WTC11 (cell line): ENCODE measurements around the gene AGAP6. TPM values are rescaled to one million over a fixed set of nuclear protein-coding genes. Genes with fewer than 3 reads are reported as not detected.
"Not testable (repeated sequence)": the region's sequence is repeated elsewhere in the genome, so short reads cannot be mapped to it uniquely, and the experiment has no call there.

Experiments
- ATAC-seq: fragments of 200-7000 bp; cut with Tn5 transposase; 2 replicates; pipeline ENCODE4 v1.10.0; 2021; ENCODE audit warnings: mild to moderate bottlenecking, moderate library complexity
- CTCF ChIA-PET: fragments of 300-600 bp; sonication (Branson Sonifier 250); formaldehyde crosslinking; loops from one replicate; lab custom pipeline; 2021; ENCODE audit warnings: antibody characterized with exemption; lab: Charles Lee
- POLR2A ChIA-PET: fragments of 350-600 bp; sonication (Branson Sonifier 250); formaldehyde crosslinking; loops from one replicate; lab custom pipeline; 2021; ENCODE audit warnings: antibody characterized with exemption; lab: Charles Lee
- DNase-seq: peaks from one replicate; pipeline ENCODE4 v3.0.0; 2021; ENCODE audit warnings: low spot score
- H3K27ac Mint-ChIP-seq: 2 replicates; pipeline ENCODE4 v1.8.0; 2021; ENCODE audit warnings: mixed read lengths
- H3K27me3 Mint-ChIP-seq: 2 replicates; pipeline ENCODE4 v1.8.0; 2021; ENCODE audit warnings: low read depth, mild to moderate bottlenecking, moderate library complexity, mixed read lengths
- H3K36me3 Mint-ChIP-seq: 2 replicates; pipeline ENCODE4 v1.8.0; 2021; ENCODE audit warnings: mixed read lengths
- H3K4me1 Mint-ChIP-seq: 2 replicates; pipeline ENCODE4 v1.8.0; 2022; ENCODE audit warnings: mixed read lengths
- H3K4me3 Mint-ChIP-seq: 2 replicates; pipeline ENCODE4 v1.8.0; 2021; ENCODE audit warnings: mild to moderate bottlenecking, moderate library complexity, mixed read lengths
- H3K9me3 Mint-ChIP-seq: 2 replicates; pipeline ENCODE4 v1.8.0; 2021; ENCODE audit warnings: mixed read lengths
- ARID4B ChIP-seq: sonication (generic); formaldehyde crosslinking; IDR thresholded peaks from 2 replicates; pipeline ENCODE4 v1.8.0; 2023; ENCODE audit warnings: missing genetic modification reagents, mild to moderate bottlenecking, borderline replicate concordance
- CDX4 ChIP-seq: fragments of 250-450 bp; sonication (Bioruptor Pico); IDR thresholded peaks from 2 replicates; pipeline ENCODE4 v1.9.0; 2021; ENCODE audit warnings: moderate library complexity, mild to moderate bottlenecking, inconsistent platforms, borderline replicate concordance
- CTCF ChIP-seq: fragments of 200-600 bp; IDR thresholded peaks from 2 replicates; pipeline ENCODE4 v1.8.0; 2022; ENCODE audit warnings: antibody characterized with exemption
- JUN ChIP-seq: sonication (generic); formaldehyde crosslinking; IDR thresholded peaks from 2 replicates; pipeline ENCODE4 v1.8.0; 2023; ENCODE audit warnings: mild to moderate bottlenecking, missing genetic modification reagents
- MAX ChIP-seq: sonication (generic); formaldehyde crosslinking; IDR thresholded peaks from 2 replicates; pipeline ENCODE4 v1.8.0; 2022; ENCODE audit warnings: mild to moderate bottlenecking, missing genetic modification reagents
- MYBL2 ChIP-seq: sonication (generic); formaldehyde crosslinking; IDR thresholded peaks from 2 replicates; pipeline ENCODE4 v1.8.1; 2023; ENCODE audit warnings: mild to moderate bottlenecking, moderate library complexity, missing genetic modification reagents
- NFATC4 ChIP-seq: fragments of 250-450 bp; sonication (Bioruptor Pico); IDR thresholded peaks from 2 replicates; pipeline ENCODE4 v1.9.0; 2021; ENCODE audit warnings: mild to moderate bottlenecking
- NFE2L1 ChIP-seq: sonication (generic); formaldehyde crosslinking; IDR thresholded peaks from 2 replicates; pipeline ENCODE4 v1.8.1; 2023; ENCODE audit warnings: missing genetic modification reagents
- NR2C2 ChIP-seq: sonication (generic); formaldehyde crosslinking; IDR thresholded peaks from 2 replicates; pipeline ENCODE4 v1.8.0; 2022; ENCODE audit warnings: mild to moderate bottlenecking, missing genetic modification reagents
- OVOL2 ChIP-seq: fragments of 250-450 bp; sonication (Bioruptor Pico); IDR thresholded peaks from 2 replicates; pipeline ENCODE4 v1.9.0; 2021; ENCODE audit warnings: mild to moderate bottlenecking, borderline replicate concordance
- SMAD3 ChIP-seq: sonication (generic); formaldehyde crosslinking; IDR thresholded peaks from 2 replicates; pipeline ENCODE4 v1.8.0; 2022; ENCODE audit warnings: missing genetic modification reagents, mild to moderate bottlenecking, borderline replicate concordance
- SOX15 ChIP-seq: fragments of 250-450 bp; sonication (Bioruptor Pico); IDR thresholded peaks from 2 replicates; pipeline ENCODE4 v1.9.0; 2021; ENCODE audit warnings: mild to moderate bottlenecking
- ZMAT4 ChIP-seq: fragments of 250-450 bp; sonication (Bioruptor Pico); IDR thresholded peaks from 2 replicates; pipeline ENCODE4 v1.9.0; 2021; ENCODE audit warnings: mild to moderate bottlenecking
- ZNF281 ChIP-seq: sonication (generic); formaldehyde crosslinking; IDR thresholded peaks from 2 replicates; pipeline ENCODE4 v1.8.0; 2023; ENCODE audit warnings: mild to moderate bottlenecking, missing genetic modification reagents
- ZNF317 ChIP-seq: sonication (generic); formaldehyde crosslinking; IDR thresholded peaks from 2 replicates; pipeline ENCODE4 v1.8.1; 2023; ENCODE audit warnings: low read depth, mild to moderate bottlenecking, moderate library complexity, missing genetic modification reagents, borderline replicate concordance
- ZNF396 ChIP-seq: fragments of 250-450 bp; sonication (Bioruptor Pico); IDR thresholded peaks from 2 replicates; pipeline ENCODE4 v1.8.0; 2021; ENCODE audit warnings: mild to moderate bottlenecking, moderate library complexity, borderline replicate concordance
- ZNF416 ChIP-seq: fragments of 250-450 bp; sonication (Bioruptor Pico); IDR thresholded peaks from 2 replicates; pipeline ENCODE4 v1.9.0; 2021; ENCODE audit warnings: mild to moderate bottlenecking, inconsistent platforms
- total RNA-seq: library from RNA; stranded (reverse); gene quantifications from 3 replicates; pipeline ENCODE4 v1.2.3, GENCODE V29; 2021

AGAP6 gene
- total RNA-seq, 1 experiment from 2014 or later = 16.8 TPM

- TF ChIP-seq ARID4B (CRISPR knock-in tag) (no peak), ZMAT4 (CRISPR knock-in tag) (no peak), MYBL2 (CRISPR knock-in tag) (no peak)
These were observed 45.3 kb downstream of the AGAP6 start (continued) for GRCh38 chr10:50033481-50033880.

- H3K36me3 Mint-ChIP-seq, H3K27ac Mint-ChIP-seq, H3K4me1 Mint-ChIP-seq, DNase-seq, POLR2A ChIA-PET, H3K9me3 Mint-ChIP-seq, H3K4me3 Mint-ChIP-seq, H3K27me3 Mint-ChIP-seq, ATAC-seq, CTCF ChIA-PET: not testable (repeated sequence)
These were observed 47.1 kb downstream of the AGAP6 start for GRCh38 chr10:50035337-50035736.

GRCh38 chr10:50044941-50045664 is 56.9 kb downstream of the AGAP6 start:
- DNase-seq (no peak), ATAC-seq (no peak)
- TF ChIP-seq CDX4 (CRISPR knock-in tag) (no peak), ZMAT4 (CRISPR knock-in tag) (no peak), NFE2L1 (CRISPR knock-in tag) (no peak), CTCF (no peak), ZNF281 (no peak), ZNF396 (CRISPR knock-in tag) (no peak), ZNF416 (CRISPR knock-in tag) (no peak), ZNF317 (CRISPR knock-in tag) (no peak), JUN (CRISPR knock-in tag) (no peak), NR2C2 (CRISPR knock-in tag) (no peak), SOX15 (CRISPR knock-in tag) (no peak), NFATC4 (CRISPR knock-in tag) (no peak), MAX (CRISPR knock-in tag) (no peak), OVOL2 (CRISPR knock-in tag) (no peak), SMAD3 (CRISPR knock-in tag) (no peak)
- no peaks in the 10 kb centered on the region; the same call in 1 of the 2 replicates for H3K27me3 Mint-ChIP-seq
- H3K27ac Mint-ChIP-seq = no peak overlapping the region
- CTCF ChIA-PET = no interaction called here
- H3K36me3 Mint-ChIP-seq = no peaks in the 10 kb centered on the region
- POLR2A ChIA-PET = interaction anchor here (0.7 kb wide), 1 partner anchor 157 kb away, joined by 4 read pairs; no protein-coding TSS in a partner anchor
- H3K9me3 Mint-ChIP-seq = no peaks in the 10 kb centered on the region
- no peak overlapping the region for H3K4me3 Mint-ChIP-seq
- H3K4me1 Mint-ChIP-seq = no peaks in the 10 kb centered on the region

GRCh38 chr10:50046457-50046856 is 58.3 kb downstream of the AGAP6 start:
- ATAC-seq, H3K9me3 Mint-ChIP-seq, H3K4me1 Mint-ChIP-seq, H3K36me3 Mint-ChIP-seq, H3K27ac Mint-ChIP-seq, H3K27me3 Mint-ChIP-seq, POLR2A ChIA-PET, H3K4me3 Mint-ChIP-seq, CTCF ChIA-PET, DNase-seq: not testable (repeated sequence)
